ENCODE data around the gene GOSR1.
A peak's percentile ranks its signal among the peaks of the same experiment; 100 is the strongest.
"Not testable (repeated sequence)": the region's sequence is repeated elsewhere in the genome, so short reads cannot be mapped to it uniquely, and the experiment has no call there.

GOSR1 gene

GRCh38 chr17:30505868-30506417, 28.7 kb downstream of the GOSR1 start:
- DNase-seq (ENCODE audit: low read depth), result no peak

DNA sequence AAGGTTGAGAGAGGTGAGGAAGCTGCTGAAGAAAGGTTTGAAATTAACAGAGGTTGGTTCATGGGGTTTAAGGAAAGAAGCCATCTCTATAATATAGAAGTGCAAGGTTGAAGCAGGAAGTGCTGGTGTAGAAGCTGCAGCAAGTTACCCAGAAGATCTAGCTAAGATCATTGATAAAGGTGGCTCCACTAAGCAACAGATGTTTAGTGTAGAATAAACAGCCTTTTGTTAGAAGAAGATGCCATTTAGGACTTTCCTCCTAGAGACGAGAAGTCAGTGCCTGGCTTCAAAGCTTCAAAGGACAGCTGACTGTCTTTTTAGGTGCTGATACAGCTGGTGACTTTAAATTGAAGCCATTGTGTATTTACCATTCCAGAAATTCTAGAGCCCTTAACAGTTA, 29.3 kb downstream of the GOSR1 start:
- DNase-seq (ENCODE audit: low read depth), result no peak

DNA sequence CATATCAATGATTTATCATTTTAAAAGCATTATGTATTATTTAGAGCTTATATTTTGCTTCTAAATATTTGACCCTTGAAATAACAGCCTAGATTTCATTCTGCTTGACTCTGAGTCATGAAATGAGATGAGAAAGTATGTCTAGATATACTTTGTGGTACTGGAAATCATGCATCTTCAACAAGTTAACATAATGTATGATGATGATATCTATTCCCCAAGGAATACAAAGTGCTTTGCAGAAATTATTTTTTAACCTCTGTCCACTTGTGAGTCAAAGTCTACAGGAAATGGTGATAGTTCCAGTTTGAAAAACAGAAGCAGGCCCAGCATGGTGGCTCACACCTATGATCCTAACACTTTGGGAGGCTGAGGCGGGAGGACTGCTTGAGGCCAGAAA, 36.1 kb downstream of the GOSR1 start:
- DNase-seq (ENCODE audit: low read depth), result peak; percentile 13

DNA sequence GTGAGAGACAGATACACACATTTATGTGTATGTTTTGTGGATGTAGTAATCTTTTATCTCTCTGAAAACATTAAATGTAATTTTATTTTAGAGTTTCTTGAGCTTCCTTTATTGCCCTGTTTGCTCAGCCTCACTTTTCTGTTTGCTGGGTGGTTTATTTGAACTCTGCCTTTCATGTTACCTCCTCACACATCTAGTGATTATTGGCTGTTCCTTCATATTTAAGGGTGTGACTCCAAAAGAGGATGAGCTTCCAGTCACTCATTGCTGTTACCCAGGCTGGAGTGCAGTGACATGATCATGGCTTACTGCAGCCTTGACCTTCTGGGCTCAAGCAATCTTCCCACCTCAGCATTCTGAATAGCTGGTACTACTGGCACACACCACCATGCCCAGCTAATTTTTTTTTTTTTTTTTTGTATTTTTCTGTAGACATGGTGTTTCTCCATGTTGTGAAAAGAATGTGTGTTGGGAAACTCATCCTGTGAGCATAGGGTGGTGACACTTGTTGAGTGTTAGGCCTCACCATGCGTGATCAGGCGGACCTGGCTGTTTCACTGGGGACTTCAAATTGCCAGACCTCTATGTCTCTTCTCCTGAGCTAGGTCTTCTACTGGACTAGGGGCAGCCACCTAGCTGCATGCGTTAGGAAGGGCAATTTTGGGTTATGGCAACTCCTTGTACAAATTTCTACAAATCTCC, 37.8 kb downstream of the GOSR1 start:
- DNase-seq (ENCODE audit: low read depth), result no peak

GRCh38 chr17:30517786-30518185, 40.6 kb downstream of the GOSR1 start:
- DNase-seq (ENCODE audit: low read depth), result peak; percentile 29

- no peak for DNase-seq (ENCODE audit: low read depth)
These were observed 42.0 kb downstream of the GOSR1 start for GRCh38 chr17:30519166-30519565.

GRCh38 chr17:30519707-30520106, 42.5 kb downstream of the GOSR1 start:
- DNase-seq (ENCODE audit: low read depth), result peak; percentile 94

DNA sequence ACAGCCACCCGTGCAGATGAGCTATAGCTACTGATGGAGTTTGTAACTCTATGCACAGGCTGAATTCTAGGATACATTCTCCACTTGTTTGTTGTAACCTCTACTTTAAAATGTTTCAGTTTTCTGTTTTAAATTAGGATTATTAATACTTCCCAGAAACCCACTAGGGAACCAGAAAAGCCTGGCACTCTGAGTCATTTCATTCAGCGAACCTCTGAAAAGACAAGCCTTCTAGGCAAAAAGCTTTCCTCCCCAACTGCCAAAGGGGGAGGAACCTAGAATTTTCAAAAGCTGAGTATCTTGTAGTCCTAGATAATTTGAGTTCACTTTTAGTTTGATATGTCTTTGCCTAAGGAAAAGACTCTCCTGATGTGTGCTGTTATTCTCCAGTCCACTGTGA, 43.2 kb downstream of the GOSR1 start:
- peak; percentile 81 for DNase-seq (ENCODE audit: low read depth)

GRCh38 chr17:30520882-30521281, 43.7 kb downstream of the GOSR1 start:
- DNase-seq (ENCODE audit: low read depth), result peak; percentile 22

DNA sequence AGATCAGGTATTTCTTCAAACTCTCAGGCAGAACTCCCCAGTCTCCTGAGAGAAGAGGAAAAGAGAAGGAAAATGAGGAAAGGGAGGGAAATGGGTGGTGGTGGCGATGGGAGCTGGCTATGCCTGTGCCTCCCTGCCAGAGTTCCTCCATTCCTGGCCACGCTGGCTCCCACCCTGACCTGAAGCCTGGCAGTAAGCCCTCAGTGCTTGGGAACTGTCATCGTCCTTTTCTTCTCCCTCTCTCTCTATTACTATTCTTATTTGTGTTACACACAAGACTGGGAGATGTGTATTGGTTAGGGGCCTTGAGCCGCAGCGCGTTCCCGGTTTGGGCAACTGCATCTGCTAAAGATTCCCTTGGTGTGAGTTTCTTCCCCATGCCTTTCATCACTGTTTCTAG, 44.6 kb downstream of the GOSR1 start:
- DNase-seq (ENCODE audit: low read depth), result no peak

DNA sequence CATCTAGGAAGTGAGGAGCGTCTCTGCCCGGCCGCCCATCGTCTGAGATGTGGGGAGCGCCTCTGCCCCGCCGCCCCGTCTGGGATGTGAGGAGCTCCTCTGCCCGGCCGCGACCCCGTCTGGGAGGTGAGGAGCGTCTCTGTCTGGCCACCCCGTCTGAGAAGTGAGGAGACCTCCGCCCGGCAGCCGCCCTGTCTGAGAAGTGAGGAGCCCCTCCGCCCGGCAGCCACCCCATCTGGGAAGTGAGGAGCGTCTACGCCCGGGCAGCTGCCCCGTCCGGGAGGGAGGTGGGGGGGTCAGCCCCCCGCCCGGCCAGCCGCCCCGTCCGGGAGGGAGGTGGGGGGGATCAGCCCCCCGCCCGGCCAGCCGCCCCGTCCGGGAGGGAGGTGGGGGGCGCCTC, 46.0 kb downstream of the GOSR1 start:
- not testable (repeated sequence) for DNase-seq (ENCODE audit: low read depth)

DNA sequence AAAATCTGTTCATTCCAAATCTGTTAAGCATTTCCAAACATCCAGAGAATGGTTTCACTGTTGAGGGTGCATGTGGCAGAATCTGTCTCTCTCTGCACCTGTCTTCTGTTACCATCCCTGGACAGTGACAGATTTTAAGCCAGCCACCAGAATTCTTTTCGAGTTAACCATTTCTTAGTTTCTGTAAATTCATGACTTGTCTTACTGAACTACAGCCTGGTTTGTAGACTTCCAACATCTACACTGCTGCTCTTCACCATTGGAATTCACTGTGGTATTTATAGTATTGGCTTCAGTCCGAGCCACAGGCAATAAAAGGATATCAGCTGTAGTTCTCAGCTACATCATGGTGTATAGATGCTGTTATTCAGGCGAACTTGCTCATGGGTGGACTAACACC, 47.6 kb downstream of the GOSR1 start:
- DNase-seq (ENCODE audit: low read depth), result peak; percentile 93

- no peak for DNase-seq (ENCODE audit: low read depth)
These were observed 49.2 kb downstream of the GOSR1 start for GRCh38 chr17:30526401-30526800.

DNA sequence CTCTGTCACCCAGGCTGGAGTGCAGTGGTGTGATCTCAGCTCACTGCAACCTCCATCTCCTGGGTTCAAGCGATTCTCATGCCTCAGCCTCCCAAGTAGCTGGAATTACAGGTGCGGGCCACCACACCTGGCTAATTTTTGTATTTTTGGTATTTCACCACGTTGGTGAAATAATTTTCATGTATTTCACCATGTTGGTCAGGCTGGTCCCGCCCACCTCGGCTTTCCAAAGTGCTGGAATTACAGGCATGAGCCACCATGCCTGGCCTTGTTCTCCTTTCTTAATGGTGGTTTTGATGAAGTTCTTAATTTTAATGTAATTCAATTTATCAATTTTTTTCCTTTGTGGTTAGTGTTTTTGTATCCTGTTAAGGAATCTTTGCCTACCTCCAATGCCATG, 51.5 kb downstream of the GOSR1 start:
- not testable (repeated sequence) for DNase-seq (ENCODE audit: low read depth)

DNA sequence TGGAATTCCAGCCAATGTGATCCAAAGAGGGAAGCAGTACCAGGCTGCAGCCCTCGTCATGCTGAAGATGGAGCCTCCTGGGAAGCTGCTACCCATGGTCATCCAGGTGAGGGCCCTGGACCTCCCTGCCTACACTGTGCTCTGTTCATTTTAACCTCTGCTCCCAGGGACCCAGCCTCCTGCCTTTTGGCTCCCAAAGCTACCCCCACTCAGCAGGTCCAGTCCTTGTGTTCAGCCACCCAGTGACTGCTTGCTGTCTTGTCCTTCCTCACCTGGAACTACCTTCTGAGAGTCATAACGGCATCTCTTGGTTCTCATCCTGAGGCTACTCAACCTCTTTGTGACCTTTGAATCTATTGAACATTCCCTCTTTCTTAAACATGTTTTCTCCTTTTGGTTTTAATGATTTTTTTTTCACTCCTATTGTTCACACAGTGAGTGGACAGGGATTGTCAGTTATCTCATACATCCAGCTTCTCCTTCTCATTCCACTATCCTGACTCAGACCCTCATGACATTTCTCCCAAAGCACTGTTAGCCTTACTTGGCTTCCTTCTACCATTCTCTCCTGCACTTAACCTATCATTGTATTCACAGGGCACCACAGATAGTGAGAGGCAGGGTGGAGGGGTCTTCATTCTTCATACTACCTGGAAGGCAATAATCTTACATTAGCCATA, 53.3 kb downstream of the GOSR1 start:
- DNase-seq (ENCODE audit: low read depth), result peak; percentile 82

DNA sequence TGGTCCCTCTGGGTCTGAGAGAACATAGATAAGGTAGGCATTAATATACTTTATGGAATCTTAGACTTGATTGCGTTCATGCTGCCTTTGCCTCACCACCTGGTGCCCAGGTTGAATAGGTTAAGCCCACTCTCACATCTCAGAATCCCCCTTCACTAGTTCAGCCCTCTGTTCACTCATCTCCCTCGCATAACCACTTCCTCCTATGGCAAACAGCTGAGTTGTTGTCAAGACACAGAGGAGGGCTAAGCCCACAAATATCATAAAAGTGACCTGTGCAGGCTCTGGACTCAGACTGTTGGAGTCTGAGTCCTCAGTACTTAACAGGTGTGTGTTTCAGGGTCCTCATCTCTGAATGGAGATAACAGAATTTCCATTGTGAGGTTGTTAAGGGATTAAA, 55.7 kb downstream of the GOSR1 start:
- no peak for DNase-seq (ENCODE audit: low read depth)

GRCh38 chr17:30534298-30534697, 57.1 kb downstream of the GOSR1 start:
- no peak for DNase-seq (ENCODE audit: low read depth)

- DNase-seq (ENCODE audit: low read depth), result no peak
These were observed 58.0 kb downstream of the GOSR1 start for GRCh38 chr17:30534938-30535921.

DNA sequence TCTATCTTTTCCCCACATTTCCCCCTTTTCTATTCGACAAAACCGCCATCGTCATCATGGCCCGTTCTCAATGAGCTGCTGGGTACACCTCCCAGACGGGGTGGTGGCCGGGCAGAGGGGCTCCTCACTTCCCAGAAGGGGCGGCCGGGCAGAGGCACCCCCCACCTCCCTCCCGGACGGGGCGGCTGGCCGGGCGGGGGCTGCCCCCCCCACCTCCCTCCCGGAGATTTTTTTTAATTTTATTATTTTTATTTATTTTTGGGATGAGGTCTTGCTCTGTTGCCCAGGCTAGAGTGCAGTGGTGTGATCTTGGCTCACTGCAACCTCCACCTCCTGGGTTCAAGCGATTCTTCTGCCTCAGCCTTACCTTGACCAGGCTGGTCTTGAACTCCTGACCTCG, 59.6 kb downstream of the GOSR1 start:
- not testable (repeated sequence) for DNase-seq (ENCODE audit: low read depth)

DNA sequence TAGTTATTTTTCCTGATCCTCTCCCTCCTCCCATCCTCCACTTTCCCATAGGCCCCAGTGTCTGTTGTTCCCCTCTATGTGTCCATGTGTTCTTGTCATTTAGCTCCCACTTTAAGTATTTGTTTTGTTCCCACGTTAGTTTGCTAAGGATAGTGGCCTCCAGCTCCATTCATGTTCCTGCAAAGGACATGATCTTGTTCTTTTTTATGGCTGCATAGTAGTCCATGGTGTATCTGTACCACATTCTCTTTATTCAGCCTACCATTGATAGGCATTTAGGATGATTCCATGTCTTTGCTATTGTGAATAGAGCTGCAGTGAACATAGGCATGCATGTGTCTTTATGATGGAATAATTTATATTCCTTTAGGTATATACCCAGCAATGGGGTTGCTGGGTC, 60.5 kb downstream of the GOSR1 start:
- not testable (repeated sequence) for DNase-seq (ENCODE audit: low read depth)

DNA sequence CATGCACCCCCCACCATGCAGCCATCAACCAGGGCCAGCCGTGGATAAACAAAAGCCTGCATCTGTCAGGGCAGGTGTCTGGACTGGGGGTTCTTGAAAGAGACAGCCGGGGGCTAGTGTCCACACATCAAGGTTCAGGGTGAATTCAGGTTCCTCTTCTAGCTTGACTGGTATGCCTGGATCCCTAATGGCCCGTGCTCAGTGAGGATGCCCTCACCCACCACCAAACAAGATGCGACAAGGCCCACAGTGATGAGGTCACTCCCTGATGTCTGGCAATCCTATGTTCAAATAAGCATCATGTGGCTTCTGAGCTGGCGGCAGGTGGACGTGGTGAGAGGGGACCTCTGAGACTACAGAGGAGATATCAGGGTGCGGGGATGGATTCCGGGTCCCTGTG, 64.6 kb downstream of the GOSR1 start:
- DNase-seq (ENCODE audit: low read depth), result no peak

- DNase-seq (ENCODE audit: low read depth), result peak; percentile 73
These were observed 66.2 kb downstream of the GOSR1 start for GRCh38 chr17:30543456-30543855.

Measured in EH (cell line).